Measurements from ENCODE around the gene SFRP2.
A peak's percentile ranks its signal among the peaks of the same experiment; 100 is the strongest.

Gene SFRP2, protein sequence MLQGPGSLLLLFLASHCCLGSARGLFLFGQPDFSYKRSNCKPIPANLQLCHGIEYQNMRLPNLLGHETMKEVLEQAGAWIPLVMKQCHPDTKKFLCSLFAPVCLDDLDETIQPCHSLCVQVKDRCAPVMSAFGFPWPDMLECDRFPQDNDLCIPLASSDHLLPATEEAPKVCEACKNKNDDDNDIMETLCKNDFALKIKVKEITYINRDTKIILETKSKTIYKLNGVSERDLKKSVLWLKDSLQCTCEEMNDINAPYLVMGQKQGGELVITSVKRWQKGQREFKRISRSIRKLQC

DNA sequence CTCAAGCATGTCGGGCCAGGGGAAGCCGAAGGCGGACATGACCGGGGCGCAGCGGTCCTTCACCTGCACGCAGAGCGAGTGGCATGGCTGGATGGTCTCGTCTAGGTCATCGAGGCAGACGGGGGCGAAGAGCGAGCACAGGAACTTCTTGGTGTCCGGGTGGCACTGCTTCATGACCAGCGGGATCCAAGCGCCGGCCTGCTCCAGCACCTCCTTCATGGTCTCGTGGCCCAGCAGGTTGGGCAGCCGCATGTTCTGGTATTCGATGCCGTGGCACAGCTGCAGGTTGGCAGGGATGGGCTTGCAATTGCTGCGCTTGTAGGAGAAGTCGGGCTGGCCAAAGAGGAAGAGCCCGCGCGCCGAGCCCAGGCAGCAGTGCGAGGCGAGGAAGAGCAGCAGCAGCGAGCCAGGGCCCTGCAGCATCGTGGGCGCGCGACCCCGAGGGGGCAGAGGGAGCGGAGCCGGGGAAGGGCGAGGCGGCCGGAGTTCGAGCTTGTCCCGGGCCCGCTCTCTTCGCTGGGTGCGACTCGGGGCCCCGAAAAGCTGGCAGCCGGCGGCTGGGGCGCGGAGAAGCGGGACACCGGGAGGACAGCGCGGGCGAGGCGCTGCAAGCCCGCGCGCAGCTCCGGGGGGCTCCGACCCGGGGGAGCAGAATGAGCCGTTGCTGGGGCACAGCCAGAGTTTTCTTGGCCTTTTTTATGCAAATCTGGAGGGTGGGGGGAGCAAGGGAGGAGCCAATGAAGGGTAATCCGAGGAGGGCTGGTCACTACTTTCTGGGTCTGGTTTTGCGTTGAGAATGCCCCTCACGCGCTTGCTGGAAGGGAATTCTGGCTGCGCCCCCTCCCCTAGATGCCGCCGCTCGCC lies at the start of gene SFRP2:
Gene SFRP2 (minus strand): TSS at position 671 of the 864 bp plus-strand sequence. CDS start 248 bp downstream, at position 423.
- DNase-seq, result peak in 1 of 4 experiments; percentile 1

DNA sequence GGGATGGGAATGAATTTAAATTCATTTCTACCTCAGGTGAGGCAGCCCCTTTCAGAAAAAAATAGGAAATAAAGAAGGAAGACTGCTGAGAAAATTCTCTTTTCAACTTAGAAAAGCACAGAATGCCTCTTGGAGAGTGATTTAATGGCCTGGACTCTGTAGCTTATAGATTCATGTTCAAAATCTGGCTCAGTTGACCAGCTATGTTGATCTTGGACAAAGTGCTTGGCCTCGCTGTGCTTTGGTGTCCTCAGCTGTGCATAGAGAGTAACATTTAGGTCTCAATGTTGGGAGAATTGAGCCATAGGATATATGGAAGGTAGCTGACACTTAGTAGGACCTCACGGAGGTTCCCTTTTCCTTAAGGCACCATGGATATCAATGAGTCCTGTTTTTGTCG lies 49.7 kb upstream of the SFRP2 start:
- no peak for DNase-seq

DNA sequence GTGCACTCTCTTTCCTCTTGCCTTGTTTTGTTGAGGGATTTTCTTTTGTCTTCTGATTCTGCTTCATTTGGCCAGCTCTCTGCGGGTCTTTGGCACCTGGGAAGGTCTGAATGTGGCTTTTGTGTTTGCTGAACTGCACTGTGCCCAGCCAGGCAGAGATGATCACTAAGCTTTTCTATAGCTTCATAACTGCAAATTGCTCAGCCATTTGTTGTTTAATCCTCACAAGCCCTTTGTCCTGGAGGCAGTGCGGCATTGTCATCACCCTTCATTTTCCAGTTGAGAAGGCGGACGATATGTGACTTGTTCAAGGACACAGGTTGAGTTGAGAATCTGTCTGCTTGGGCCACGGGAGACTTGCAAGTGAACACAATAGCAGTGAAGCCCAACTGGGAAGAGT lies 46.0 kb upstream of the SFRP2 start:
- DNase-seq, result no peak

DNA sequence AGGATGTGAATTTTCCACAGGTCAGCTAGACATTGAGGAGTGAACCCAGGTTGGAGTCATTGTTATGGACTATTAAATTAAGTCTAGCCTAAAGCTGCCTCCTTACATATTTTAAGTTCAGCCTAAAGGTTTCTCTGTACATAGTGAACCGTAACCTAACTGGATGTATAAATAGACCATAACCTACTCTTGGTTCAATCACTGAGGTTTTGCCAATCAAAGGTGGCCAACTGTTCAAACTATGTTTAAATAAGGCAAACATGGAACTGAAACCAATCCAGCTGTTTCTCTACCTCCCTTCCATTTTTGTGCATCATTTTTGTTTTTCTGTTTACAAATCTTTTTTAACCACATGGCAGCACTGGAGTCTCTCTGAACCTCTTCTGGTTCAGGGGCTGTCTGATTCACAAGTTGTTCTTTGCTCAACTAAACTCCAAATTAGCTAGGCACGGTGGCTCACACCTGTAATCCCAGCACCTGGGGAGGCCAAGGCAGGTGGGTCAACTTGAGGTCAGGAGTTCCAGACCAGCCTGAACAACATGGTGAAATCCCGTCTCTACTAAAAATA lies 43.9 kb upstream of the SFRP2 start:
- DNase-seq, result no peak

DNA sequence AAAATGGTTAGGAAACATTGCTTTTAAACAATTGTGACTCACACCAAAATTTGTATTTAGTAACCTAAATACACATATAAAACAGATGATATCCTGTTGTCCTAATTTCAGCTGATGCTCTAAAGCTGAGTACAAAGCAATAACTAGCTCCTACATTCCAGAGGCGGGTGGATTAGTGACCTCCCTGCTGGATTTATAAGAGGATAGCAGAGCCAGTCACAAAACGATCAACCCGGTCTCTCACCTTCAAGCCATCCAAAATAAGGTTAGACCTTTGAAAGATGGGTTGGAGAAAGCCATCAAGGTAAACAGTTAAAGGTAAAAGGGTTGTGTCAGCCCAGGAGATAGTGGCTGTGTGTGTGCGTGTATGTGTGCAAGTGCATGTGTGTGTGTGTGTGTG lies 43.2 kb upstream of the SFRP2 start:
- no peak for DNase-seq

DNA sequence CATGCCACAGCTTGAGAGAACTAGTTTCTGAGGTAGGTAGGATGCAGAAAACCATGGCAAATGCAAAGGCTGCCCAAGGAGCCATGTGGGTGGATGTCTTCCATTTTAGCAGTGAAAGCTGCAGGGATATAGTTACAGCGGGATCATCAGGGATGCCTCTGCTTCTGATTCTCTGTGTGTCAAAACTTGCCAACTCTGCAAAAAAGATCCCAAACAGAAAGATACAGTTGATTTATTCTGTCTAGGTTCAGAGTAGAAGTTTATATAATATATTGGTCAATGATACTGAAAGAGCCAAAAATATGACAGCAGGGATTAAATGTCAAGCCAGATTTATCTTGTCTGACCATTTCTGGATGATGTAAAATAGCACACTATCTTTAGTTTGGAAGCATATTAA lies 42.4 kb upstream of the SFRP2 start:
- DNase-seq, result no peak

DNA sequence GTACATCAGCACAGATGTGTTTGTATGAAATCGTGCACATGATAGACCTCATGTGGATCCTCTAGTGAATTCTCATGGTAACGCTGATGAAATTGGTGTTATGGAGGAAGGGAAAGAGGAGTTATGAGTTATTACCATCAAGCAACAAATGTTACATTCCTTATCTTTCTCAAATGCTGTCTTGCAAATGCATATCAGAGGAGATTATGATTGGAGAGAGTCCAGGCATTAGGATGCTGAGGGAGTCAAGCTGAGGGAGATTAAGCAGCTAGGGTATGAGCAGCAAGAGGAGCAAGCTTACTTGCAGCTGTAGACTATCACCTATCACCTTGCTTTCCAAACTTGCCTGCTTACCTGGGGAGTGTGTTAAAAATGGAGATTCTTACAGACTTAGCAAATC lies 36.8 kb upstream of the SFRP2 start:
- no peak for DNase-seq

DNA sequence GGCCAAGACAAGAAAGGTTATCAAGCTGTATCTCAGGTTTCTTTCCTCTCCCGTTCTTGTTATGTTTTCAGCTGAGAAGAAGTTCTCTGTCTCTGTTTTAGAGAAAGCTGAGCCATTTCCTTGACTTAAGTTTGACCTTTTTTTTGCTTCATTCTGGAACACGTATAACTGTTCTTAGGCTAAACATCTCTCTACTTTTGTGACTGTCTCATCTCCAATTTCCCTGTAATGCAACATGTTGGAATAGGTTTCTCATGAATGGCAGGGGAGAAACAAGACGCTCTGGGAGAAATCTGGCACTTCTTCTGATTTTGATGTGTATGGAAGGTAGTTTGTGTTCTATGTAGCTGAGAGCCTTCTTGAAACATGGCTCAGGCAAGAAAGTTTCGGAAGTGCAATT lies 36.2 kb upstream of the SFRP2 start:
- DNase-seq, result no peak

DNA sequence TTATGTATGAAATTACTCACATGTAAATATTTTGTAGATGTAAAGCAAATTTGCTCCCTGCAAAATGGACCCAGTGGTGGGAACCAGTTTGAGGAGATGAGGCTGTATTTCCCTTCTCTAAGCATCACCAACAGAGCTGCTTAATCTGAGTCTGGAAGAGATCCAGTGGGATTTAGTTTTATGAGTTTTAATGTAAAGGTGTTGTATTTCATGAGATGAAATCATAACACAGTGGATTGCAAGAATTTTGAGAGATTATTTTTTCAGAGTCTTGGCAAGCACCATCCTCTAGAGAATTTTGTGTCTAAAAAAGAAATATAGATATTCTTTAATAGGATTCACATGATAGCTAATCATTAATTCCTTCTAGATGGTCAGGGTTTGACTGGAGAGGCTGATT lies 35.6 kb upstream of the SFRP2 start:
- no peak for DNase-seq

DNA sequence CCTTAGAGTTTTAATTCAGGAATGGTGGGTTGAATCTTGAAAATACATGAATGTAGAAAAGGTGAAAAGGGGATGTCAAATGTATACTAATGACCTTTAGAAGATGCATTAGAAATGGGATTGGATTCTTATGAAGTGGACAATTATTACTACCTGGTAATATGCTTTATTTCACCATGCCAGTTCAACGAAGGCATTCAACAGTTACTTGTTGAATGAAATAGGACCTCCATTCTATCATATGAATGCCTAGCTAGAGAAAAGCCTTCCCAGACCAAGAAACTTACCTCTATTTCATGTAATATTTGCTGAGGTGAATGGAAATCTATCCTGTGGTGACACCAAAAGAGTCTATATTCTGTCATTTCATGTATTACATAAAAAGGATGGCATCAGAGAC lies 34.6 kb upstream of the SFRP2 start:
- no peak for DNase-seq

DNA sequence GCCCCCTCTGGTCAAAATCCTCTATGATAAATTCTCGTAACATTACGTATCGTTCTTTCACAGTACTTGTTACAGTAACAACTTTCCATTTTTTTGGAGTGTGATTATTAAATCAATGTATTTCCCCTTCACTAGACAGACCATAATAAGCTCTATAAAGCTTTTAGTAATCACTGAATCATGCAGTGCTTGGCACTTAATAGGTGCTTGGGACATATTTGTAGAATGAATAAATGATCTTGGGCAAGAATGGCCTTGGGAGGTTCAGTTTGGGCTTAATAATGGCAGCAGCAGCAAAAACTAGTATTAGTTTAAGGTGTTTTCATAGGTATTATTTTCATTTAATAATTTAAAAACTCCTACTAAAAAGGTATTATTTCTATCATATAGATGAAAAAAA lies 33.4 kb upstream of the SFRP2 start:
- DNase-seq, result no peak

DNA sequence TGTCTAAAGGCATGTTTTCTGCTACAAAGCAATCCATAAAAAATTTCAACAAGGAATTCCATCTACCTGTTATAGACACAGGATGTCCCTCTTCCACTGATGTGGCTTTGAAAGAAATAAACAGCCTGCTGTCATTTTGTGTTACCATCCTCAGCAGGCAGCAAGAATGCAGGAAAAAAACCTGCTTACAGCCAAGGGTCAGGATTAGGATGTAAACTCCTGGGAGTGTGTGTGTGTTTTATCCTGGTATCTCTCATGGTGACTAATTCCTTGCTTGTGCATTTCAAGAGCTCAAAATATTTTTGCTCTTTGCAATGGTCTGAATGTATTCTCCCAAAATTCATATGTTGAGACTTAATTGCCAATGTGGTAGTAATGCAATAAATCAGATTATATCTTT lies 28.6 kb upstream of the SFRP2 start:
- DNase-seq, result no peak

DNA sequence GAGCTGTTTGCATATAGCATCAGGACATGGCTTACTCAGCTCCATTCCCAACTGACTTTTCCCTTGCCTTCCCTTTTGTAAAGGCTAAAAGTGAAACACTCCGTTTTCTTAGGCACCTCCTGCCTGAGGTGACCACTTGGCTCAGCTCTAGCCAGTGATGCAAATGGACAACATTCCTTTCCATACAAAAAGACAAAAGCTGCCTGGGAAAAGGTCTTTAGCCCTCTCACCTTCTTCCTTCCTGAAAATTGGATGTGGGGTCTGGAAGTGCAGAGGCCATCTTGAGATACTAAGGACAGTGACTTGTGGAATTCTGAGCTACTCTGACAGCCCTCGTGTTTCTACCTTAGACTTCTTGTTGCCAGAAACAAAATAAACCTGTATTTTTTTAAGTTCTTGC lies 27.7 kb upstream of the SFRP2 start:
- DNase-seq, result no peak

DNA sequence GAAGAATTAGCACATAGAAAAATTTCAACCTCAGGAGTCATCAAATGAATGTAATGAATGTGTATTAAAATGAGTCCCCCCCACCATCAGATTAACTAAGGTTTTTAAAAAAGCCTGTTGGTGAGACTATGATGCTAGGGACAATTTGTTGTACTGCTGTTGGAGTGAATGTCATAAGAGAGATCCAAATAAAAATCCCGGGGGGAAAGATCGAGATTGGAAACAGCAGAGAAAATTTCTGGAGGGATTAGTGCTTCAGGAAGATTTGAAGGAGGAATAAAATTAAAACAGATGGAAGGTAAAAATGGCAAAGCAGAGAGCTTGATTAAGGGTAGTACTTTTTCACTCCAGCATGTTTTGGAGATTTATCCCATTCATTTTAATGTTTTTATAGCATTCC lies 25.9 kb upstream of the SFRP2 start:
- DNase-seq, result no peak

DNA sequence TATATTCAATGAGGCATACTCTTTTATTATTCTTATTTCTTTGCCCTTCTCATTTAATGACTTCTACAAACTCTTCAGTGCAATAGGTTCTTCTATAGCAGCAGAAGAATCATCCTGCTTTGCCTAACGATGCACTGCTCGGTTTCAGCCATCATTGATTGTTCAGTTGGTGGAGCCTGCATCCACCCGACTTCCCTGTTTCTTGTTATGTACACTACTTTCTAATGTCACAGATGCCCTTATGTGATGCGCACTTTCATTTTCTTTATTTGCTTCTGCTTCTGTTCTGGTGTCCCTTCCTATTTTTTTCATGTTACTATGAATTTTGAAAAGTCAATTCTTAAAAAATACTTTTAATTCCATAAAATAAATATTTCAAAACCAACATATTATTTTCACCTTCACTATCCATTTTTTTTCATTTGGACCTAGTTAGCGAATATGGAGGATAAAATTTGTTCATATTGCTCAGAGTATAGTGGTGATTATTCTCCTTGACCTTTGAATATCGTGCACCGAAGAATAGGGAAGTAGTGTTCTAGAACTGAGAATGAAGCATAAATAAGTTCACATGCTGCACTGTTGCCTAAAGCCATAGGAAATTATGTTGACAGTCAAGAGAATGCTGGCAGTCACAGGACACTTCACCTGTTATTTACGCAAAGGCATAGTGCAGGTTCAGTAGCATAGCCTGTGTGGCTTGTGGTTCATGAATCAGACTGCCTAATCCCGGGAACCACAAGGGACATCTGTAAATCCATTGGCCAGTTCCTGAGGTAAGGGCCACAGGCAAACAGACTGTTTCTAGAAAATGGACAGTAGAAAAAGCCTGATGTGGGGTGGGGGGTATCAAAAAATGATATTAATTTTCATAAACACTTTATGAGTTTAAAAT lies 21.3 kb upstream of the SFRP2 start:
- no peak for DNase-seq

DNA sequence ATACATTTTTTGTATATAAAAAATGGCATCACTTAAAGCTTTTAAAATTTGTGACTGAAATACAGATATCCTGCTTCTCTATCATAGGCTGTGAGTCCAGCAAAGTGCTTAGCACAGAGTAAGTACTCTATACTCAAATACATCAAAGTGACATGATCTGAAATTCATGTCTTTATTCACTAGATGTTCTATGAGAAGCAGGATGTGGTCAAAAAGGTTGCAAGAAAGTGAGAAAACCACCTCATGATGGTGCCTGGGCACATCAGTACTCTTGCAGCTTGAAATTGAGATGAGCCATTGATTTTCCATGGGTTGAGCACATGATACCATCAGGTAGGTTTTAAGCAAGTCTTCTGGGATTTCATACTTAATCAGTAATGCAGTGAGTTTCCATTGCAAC lies 20.4 kb upstream of the SFRP2 start:
- no peak for DNase-seq

DNA sequence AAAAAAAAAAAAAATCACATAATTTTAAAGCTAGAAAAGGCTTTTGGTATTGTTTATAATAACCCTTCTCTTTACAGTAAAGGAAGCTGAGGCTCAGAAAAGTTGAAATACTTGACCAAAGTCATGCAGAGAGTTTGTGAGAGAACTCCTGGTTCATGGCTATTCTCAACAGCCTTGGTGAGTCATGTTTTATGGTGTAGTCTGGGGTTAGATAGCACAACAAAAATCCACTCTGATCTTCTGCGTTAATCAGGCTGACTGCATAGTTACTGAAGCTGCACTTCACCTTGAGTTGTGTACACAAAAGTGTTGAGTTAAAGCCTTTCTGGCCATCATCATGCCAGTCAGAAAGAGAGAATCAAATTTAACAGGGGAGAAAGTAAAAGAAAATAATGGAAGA lies 19.3 kb upstream of the SFRP2 start:
- no peak for DNase-seq

DNA sequence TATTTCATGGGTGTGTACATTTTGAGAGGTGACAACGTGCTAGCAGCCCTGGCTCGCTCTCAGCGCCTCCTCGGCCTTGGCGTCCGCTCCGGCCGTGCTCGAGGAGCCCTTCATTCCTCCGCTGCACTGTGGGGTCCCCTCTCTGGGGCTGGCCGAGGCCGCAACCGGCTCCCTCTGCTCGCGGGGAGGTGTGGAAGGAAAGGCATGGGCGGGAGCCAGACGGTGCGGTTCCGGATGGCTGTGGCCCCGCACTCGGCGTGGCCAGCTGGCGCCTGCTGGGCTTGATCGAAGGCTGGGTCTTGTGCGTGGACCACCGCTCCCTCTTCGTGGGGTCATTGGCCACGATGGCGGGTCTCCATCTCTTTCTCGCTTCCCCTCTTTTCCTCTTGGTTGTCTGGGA lies 17.2 kb upstream of the SFRP2 start:
- no peak for DNase-seq

DNA sequence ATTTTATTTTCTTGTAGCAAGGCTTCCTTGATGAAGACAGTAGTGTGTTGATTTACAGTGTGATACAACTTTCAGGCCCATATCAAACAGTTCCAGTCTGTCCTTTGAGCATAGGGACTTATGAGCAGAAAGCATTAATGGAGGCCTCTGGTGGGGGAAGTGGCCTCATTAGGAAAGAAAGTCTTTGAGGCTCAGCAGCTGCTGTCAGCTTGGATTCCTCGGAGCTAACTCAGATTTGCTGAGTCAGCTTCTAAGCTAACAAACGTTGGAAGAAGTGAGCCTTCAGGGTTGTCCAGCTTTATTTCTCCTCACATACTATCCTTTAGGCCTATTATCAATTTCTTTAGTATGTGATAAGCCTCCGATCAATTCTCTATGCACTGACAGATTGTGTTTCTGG lies 15.8 kb upstream of the SFRP2 start:
- DNase-seq, result no peak

DNA sequence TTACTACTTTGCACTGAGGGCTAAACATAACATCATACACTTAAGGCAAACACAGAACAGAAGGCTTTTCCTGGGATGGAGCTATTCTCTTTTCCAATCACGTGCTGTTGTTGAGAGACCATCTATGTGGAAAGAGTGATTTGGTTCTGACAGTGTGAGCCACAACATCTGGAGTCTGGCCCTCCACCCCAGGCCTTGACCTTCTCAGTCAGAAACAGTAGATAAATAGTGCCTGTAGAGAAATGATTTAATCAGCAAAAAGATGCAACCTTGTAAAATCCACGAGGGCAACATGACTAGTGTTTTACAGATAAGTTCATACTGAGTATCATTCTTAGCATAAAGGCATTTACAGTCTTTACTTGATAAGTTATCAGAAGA lies 10.8 kb upstream of the SFRP2 start:
- DNase-seq, result no peak

DNA sequence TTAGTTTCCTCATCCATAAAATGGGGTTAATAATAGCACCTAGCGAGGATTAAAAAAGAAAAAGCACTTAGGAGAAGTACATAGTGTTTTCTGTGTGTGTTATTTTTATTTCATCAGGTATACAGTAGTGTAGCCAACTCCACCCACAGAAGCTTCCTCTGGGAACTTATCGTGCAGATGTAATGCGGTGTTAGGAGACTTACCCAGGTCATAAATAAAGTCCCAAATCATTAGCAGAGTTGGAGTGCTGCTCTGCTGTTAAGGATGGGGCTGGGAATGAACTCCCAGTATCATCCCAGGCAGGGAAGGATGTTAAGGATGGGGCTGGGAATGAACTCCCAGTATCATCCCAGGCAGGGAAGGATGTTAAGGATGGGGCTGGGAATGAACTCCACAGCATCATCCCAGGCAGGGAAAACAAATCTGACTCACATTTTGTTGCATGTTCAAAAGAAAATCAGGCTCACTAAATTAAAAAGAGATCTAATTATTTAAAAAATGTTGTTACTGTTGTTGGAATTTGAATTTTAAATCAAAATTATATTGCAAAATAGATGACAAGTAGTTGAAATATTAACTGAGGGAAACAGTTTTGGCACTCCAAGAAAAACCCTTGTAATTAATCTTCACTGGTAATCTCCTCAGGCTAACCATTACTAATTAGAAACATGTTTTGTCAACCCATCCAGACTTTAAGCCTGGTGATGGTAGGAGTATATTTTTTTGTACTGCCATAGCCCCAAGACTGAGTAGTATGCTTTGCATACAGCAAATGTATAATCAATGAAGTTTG lies 10.2 kb upstream of the SFRP2 start:
- no peak for DNase-seq

DNA sequence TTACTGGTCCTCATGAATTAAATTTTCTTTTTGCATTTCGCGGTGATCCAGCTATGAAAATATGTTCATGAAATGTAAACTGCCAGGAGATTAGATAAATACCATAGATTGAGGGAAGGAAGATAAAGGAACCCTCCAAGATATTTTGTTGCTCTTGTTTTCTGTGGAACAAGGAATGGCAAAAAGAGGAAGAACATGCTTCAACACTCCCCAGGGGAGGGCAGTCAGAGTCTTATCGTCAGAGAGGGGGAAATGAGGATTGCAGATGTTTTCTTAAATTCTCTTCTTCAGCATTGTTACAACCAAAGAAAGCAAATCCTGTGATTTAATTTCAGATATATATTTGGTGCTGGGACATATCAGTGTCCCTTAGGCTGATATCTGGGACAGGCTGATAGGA lies 9.5 kb upstream of the SFRP2 start:
- no peak for DNase-seq
